Measurements from ENCODE around the gene NFKB2. TPM values are rescaled to one million over a fixed set of nuclear protein-coding genes. Genes with fewer than 3 reads are reported as not detected.

NFKB2 gene
- total RNA-seq, 1 donor from 2014 or later: 9.0 TPM

DNA sequence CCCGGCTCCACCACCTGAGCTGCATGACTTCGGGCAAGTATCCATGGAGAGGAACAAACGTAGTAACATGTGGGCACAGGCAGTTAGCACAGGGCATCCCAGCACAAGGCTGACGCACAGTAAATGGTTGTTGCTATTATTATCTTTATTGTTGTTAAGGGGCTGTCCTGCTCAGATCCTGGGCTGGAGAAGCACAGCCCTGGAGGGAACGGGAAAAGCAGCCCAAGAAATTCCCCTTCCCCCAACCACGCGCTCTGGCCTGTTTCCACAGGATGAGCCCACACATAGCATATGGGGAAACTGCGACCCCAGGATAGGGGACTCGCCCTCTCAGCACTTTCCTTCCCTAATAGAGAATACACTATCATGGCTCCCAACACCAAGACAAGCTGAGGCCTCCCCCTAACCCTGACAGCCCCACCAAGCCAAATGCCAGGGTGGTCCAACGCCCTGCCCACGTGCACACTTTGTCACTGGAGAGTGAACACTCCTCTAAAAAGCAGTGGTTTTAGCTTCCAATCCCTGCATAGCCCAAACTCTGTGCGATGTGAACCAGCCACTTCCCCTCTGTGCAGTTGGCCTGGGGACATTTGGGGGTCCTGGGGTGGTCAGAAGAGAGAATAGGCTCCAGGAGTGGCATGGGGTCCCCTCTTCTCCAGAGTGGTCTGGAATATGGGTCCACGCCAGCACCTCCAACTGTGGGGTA is 12.1 kb downstream of the NFKB2 start:
- ATAC-seq: no peak
- DNase-seq (ENCODE audit: low spot score): no peak

DNA sequence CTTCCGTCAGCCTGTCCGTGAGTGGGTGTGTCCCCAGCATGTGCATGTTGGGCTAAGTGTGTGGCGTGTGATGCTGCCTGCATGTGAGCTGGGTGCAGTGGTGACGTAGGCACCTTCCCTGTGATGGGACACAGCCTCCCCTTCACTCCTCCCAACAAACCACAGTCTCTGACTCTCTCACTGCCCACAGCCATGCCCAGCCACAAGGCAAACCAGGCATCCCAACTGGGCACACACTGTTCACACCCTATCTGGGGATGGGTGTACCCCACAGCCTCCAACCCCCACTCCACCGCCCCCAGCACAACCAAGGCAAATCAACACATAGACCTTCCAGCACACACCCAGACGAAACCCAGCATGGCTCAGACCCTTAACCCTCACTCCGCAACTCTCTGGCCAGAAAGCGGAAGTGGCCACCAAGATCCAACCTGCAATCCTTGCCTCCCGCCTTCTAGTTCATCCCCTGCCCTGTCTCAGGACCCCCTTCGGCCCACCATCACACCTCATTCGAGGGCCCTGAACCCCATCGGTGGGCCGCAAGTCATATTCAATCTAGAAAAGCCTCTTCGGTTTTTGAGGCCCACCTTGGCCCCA is 12.7 kb downstream of the NFKB2 start:
- DNase-seq (ENCODE audit: low spot score) (no peak), ATAC-seq (no peak)

GRCh38 chr10:102408728-102409603 is 13.5 kb downstream of the NFKB2 start:
- DNase-seq (ENCODE audit: low spot score) (no peak), ATAC-seq (peak; percentile 48)

- ATAC-seq (no peak), DNase-seq (ENCODE audit: low spot score) (no peak)
These were observed 14.3 kb downstream of the NFKB2 start for GRCh38 chr10:102409604-102410428.

DNA sequence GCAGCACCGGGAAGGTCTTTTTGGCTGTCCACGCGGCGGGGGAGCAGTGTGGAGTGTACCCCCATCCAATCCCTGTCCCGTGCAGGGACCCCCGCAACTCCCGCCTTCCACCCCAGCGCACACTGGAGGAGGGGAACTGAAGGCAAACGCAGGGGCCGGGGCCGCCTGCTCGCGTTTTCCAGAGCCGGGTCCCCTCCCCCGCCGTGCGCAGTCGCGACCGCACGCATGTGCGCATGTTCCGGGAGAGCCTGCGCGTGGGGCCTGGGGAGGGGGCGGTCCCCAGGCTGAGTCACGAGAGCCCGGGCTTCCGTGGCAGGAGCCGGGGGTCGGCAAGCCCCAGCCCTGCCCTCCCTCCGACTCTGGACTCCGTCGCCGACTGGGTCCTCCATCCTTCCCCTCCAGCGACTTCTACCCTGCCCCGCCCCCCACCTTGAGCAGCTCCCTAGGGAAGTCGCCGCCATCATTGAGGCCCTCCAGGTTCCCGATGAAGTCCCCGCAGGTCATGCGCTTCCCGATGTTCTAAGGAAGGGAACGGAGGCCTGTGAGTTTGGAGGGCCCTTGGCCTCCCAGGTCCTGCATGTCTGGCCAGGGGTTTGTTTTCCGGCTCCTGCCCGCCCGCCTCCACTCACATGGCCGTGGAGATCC is 15.0 kb downstream of the NFKB2 start:
- no peak for ATAC-seq
- no peak for DNase-seq (ENCODE audit: low spot score)

DNA sequence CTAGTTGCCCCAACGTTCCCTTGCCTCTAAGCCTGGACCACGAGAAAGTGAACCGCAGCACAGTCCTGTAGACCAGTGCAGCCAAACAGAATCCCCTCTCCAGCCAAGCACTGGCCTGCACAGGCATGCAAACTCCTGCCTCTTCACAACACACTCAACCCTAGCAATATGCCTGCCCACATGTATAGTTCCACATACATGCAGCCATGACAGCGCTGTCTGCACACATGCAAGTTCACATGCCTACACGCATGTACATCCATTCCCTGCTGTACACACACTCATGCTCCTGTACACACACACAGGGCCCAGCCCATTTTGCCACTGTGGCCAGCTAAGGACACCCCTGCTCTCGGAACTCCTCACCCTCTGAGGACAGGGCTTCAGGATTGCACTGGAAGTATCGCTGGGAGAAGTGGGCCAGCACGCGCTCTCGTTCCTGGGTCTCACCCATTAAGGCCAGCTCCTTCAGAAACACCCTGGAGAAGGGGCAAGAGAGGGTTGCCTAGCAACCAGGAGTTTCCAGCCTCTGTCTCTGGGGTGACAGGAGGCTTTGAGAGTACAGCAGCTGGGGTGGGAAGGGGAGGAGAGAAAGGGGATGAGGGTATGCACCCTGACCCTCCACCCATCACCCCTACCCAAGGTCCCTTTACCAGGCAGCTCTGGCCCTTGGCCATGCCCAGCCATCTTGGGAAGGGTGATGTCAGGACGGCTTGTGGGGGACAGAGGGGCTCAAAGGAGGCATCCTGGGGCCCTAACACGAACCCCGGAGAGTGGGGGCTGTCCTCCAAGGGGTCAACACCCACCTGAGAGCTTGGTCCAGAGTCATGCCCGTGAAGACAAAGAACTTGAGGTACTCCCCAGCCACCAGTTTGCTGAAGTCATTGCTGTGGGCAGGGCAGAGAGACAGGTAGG is 16.1 kb downstream of the NFKB2 start:
- no peak for ATAC-seq

GRCh38 chr10:102412293-102412692 is 16.8 kb downstream of the NFKB2 start:
- ATAC-seq: no peak

More for the DNA sequence above, 16.1 kb downstream of the NFKB2 start:
- no peak for DNase-seq (ENCODE audit: low spot score)

DNA sequence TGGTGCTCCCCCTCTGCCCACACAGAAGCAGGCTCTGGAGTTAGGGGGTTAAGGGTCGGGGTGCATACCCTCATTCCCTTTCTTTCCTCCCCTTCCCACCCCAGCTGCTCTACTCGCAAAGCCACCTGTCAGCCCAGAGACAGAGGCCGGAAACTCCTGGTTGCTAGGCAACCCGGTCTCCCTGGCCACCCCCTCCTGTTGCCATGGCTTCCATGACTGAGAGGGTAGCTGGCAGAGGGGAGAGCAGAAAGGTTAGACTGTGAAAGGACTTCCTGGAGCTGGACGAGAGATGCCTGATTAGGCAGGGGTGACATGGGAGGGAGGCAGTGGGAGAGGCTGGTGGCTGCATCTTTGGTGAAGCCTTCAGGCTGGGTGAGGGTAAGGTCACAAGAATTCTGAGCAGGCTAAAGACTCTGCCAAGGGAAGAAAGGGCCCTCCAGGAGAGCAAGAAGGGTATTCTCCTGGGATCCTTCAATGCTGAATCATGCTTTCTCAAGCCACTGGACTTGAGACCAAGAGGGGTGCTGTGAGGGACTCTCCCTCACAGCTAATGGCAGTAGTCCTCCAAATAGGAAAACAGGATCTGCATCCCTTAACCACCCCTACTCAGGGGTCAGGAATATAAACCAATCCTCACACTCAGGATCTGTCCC is 17.7 kb downstream of the NFKB2 start:
- no peak for DNase-seq (ENCODE audit: low spot score)
- no peak for ATAC-seq

More at GRCh38 chr10:102412293-102412692, 16.8 kb downstream of the NFKB2 start:
- DNase-seq (ENCODE audit: low spot score): no peak

GRCh38 chr10:102413806-102414561 is 18.5 kb downstream of the NFKB2 start:
- DNase-seq (ENCODE audit: low spot score) (no peak), ATAC-seq (no peak)

GRCh38 chr10:102414749-102415148 is 19.2 kb downstream of the NFKB2 start:
- DNase-seq (ENCODE audit: low spot score) (no peak), ATAC-seq (no peak)

DNA sequence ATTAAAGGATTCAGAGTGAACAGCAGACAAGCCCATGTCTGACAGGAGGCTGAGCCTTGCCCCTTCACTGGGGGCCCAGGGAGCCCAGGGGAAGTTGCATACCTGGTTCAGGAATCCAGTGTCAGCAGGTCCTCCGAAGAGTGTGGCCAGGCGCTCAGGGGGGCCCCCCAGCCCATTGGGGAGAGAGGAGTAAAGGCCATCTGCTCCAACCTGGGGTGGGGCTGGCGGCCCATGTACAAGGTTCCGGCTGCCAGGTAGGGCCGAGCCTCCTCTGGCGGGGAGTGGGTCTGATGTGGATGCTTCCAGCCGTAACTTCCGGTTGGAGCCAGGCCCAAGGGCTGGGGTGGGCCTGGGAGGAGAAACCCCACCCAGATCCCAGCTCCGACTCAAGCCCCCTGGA is 20.8 kb downstream of the NFKB2 start:
- no peak for ATAC-seq
- no peak for DNase-seq (ENCODE audit: low spot score)

DNA sequence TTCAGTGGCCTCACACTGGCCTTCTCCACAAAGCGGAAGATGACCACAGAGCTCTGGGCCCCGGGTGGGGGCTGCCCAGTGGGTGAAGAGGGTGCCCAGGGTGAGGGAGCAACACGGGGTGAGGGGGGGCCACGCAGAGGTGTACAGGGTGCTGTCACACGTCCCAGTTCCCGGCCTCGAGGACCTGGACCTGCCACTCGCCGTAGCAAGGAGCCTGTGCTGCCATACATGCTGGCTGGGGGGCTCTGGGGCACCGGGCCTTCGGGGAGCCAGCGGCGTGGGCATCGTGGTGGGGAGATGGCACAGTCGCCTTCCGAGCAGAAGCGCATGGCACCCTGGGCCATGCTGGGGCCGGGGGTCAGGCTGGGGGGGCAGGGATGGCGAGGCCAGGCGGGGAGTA is 21.2 kb downstream of the NFKB2 start:
- DNase-seq (ENCODE audit: low spot score) (no peak), ATAC-seq (no peak)

GRCh38 chr10:102418622-102419268 is 23.2 kb downstream of the NFKB2 start, which contains the start of gene PSD:
TSS of gene PSD (minus strand) at chr10:102418785. CDS start at chr10:102417038, 1,747 bp downstream.
- DNase-seq (ENCODE audit: low spot score) (no peak), ATAC-seq (no peak)

- DNase-seq (ENCODE audit: low spot score): peak; percentile 65
- ATAC-seq: no peak
These were observed 24.0 kb downstream of the NFKB2 start for GRCh38 chr10:102419269-102420180.

DNA sequence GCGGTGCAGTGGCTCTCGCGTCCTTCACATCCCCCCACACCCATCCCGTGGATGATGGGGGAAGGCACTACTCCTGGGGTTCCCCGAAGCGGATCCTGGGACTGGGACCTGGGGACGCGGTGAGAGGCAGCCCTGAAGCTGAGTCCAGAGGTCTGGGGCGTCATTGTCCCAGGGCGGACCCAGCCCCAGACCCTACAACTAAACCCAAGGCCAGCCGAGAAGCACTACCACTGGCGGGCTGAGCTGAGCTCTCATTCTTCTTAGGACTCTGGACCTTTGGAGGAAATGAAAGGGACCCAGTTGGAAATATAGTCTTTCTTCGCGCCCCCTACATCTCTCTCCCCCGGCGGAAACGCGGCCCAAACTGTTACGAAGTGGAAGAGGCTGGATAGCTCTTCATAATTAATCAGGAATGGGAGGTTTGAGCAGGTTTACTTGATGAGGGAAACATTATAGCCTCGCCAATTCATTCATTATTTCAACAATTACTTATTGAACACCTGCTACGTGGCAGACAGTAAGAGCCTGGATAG is 24.7 kb downstream of the NFKB2 start:
- ATAC-seq (no peak), DNase-seq (ENCODE audit: low spot score) (no peak)
